Neuron (in vitro differentiated cells): ENCODE data around the gene AKT3.

Experiments
- H2AFZ ChIP-seq: one replicate; pipeline ENCODE4 v1.6.1; 2013; ENCODE audit warnings: low read depth, mild to moderate bottlenecking, inconsistent platforms, low read length, moderate library complexity
- H3K27me3 ChIP-seq: one replicate; pipeline ENCODE4 v1.6.1; 2013; ENCODE audit warnings: low read length; ENCODE audit not compliant: insufficient read depth
- H3K36me3 ChIP-seq: one replicate; pipeline ENCODE4 v1.6.1; 2013; ENCODE audit warnings: low read length; ENCODE audit not compliant: insufficient read depth
- H3K4me1 ChIP-seq: one replicate; pipeline ENCODE4 v1.6.1; 2013; ENCODE audit warnings: low read length; ENCODE audit not compliant: insufficient read depth
- H3K4me3 ChIP-seq: 2 replicates; pipeline ENCODE4 v1.5.1; 2013; ENCODE audit warnings: mild to moderate bottlenecking, low read length, moderate library complexity
- H3K9me3 ChIP-seq: one replicate; pipeline ENCODE4 v1.6.1; 2013; ENCODE audit warnings: low read length

AKT3 gene

GRCh38 chr1:243732637-243733036, 117.4 kb downstream of the AKT3 start:
- Histone ChIP-seq H3K36me3 (no peaks in the 10 kb centered on the region), H3K9me3 (peaks cover 7% of the 10 kb centered on the region), H3K27me3 (no peaks in the 10 kb centered on the region), H3K4me1 (peaks cover 18% of the 10 kb centered on the region), H2AFZ (no peak overlapping the region), H3K4me3 (no peak overlapping the region)

GRCh38 chr1:243731974-243732625, 117.9 kb downstream of the AKT3 start:
- no peaks in the 10 kb centered on the region for H3K36me3 ChIP-seq
- H3K9me3 ChIP-seq: peaks cover 7% of the 10 kb centered on the region
- H2AFZ ChIP-seq: no peak overlapping the region
- no peaks in the 10 kb centered on the region for H3K27me3 ChIP-seq
- no peak overlapping the region for H3K4me3 ChIP-seq
- peaks cover 12% of the 10 kb centered on the region for H3K4me1 ChIP-seq

- no peak overlapping the region for H3K4me3 ChIP-seq
- H3K27me3 ChIP-seq: no peaks in the 10 kb centered on the region
- peaks cover 7% of the 10 kb centered on the region for H3K9me3 ChIP-seq
- no peaks in the 10 kb centered on the region for H3K36me3 ChIP-seq
- no peak overlapping the region for H2AFZ ChIP-seq
- peaks cover 8% of the 10 kb centered on the region for H3K4me1 ChIP-seq
Observed at GRCh38 chr1:243731301-243731891, 118.6 kb downstream of the AKT3 start.

GRCh38 chr1:243730487-243731150, 119.4 kb downstream of the AKT3 start:
- Histone ChIP-seq H3K27me3 (no peaks in the 10 kb centered on the region), H3K4me1 (peaks cover 2% of the 10 kb centered on the region), H3K36me3 (no peaks in the 10 kb centered on the region), H3K9me3 (peaks cover 7% of the 10 kb centered on the region), H2AFZ (no peak overlapping the region), H3K4me3 (no peak overlapping the region)

- Histone ChIP-seq H3K4me3 (no peak overlapping the region), H3K27me3 (no peaks in the 10 kb centered on the region), H2AFZ (no peak overlapping the region), H3K36me3 (no peaks in the 10 kb centered on the region), H3K9me3 (peaks cover 7% of the 10 kb centered on the region), H3K4me1 (peaks cover 2% of the 10 kb centered on the region)
Observed at GRCh38 chr1:243729956-243730355, 120.1 kb downstream of the AKT3 start.

- peaks cover 7% of the 10 kb centered on the region for H3K4me1 ChIP-seq
- H2AFZ ChIP-seq: no peak overlapping the region
- H3K27me3 ChIP-seq: no peaks in the 10 kb centered on the region
- no peaks in the 10 kb centered on the region for H3K36me3 ChIP-seq
- no peak overlapping the region for H3K4me3 ChIP-seq
- peaks cover 7% of the 10 kb centered on the region for H3K9me3 ChIP-seq
Observed at GRCh38 chr1:243727503-243728203, 122.4 kb downstream of the AKT3 start.

- no peaks in the 10 kb centered on the region for H3K27me3 ChIP-seq
Observed at GRCh38 chr1:243726806-243727502, 123.1 kb downstream of the AKT3 start.

GRCh38 chr1:243725846-243726245, 124.2 kb downstream of the AKT3 start:
- no peak overlapping the region for H3K4me3 ChIP-seq
- H3K4me1 ChIP-seq: peaks cover 12% of the 10 kb centered on the region
- no peak overlapping the region for H2AFZ ChIP-seq
- peaks cover 4% of the 10 kb centered on the region for H3K9me3 ChIP-seq
- no peaks in the 10 kb centered on the region for H3K36me3 ChIP-seq
- no peaks in the 10 kb centered on the region for H3K27me3 ChIP-seq

More at GRCh38 chr1:243726806-243727502, 123.1 kb downstream of the AKT3 start:
- Histone ChIP-seq H3K36me3 (no peaks in the 10 kb centered on the region), H3K9me3 (peaks cover 5% of the 10 kb centered on the region), H3K4me3 (no peak overlapping the region), H2AFZ (no peak overlapping the region), H3K4me1 (peaks cover 12% of the 10 kb centered on the region)

GRCh38 chr1:243725075-243725474, 125.0 kb downstream of the AKT3 start:
- Histone ChIP-seq H3K9me3 (peaks cover 2% of the 10 kb centered on the region), H3K27me3 (no peaks in the 10 kb centered on the region), H3K4me1 (peaks cover 12% of the 10 kb centered on the region)

GRCh38 chr1:243723458-243724043, 126.5 kb downstream of the AKT3 start:
- H3K36me3 ChIP-seq: no peaks in the 10 kb centered on the region
- no peaks in the 10 kb centered on the region for H3K27me3 ChIP-seq
- no peak overlapping the region for H2AFZ ChIP-seq
- H3K4me1 ChIP-seq: peaks cover 12% of the 10 kb centered on the region
- H3K9me3 ChIP-seq: no peaks in the 10 kb centered on the region
- no peak overlapping the region for H3K4me3 ChIP-seq

More at GRCh38 chr1:243725075-243725474, 125.0 kb downstream of the AKT3 start:
- H3K4me3 ChIP-seq: no peak overlapping the region
- H2AFZ ChIP-seq: no peak overlapping the region
- H3K36me3 ChIP-seq: no peaks in the 10 kb centered on the region

- H3K27me3 ChIP-seq: no peaks in the 10 kb centered on the region
- no peak overlapping the region for H3K4me3 ChIP-seq
- no peak overlapping the region for H2AFZ ChIP-seq
- H3K9me3 ChIP-seq: peaks cover under 1% of the 10 kb centered on the region
- H3K4me1 ChIP-seq: peaks cover 12% of the 10 kb centered on the region
- H3K36me3 ChIP-seq: no peaks in the 10 kb centered on the region
Observed at GRCh38 chr1:243723050-243723449, 127.0 kb downstream of the AKT3 start.

- Histone ChIP-seq H3K27me3 (no peaks in the 10 kb centered on the region), H3K4me1 (peaks cover 22% of the 10 kb centered on the region), H3K4me3 (no peak overlapping the region), H3K36me3 (no peaks in the 10 kb centered on the region), H2AFZ (no peak overlapping the region), H3K9me3 (peaks cover 3% of the 10 kb centered on the region)
Observed at GRCh38 chr1:243719476-243719875, 130.6 kb downstream of the AKT3 start.
